MV-4-11 (cell line): Measurements from ENCODE around the gene SPSB1.

Source experiments
- DNase-seq: peaks from one replicate; lab custom pipeline; 2025; lab: John Stamatoyannopoulos, UW

SPSB1 gene

DNA sequence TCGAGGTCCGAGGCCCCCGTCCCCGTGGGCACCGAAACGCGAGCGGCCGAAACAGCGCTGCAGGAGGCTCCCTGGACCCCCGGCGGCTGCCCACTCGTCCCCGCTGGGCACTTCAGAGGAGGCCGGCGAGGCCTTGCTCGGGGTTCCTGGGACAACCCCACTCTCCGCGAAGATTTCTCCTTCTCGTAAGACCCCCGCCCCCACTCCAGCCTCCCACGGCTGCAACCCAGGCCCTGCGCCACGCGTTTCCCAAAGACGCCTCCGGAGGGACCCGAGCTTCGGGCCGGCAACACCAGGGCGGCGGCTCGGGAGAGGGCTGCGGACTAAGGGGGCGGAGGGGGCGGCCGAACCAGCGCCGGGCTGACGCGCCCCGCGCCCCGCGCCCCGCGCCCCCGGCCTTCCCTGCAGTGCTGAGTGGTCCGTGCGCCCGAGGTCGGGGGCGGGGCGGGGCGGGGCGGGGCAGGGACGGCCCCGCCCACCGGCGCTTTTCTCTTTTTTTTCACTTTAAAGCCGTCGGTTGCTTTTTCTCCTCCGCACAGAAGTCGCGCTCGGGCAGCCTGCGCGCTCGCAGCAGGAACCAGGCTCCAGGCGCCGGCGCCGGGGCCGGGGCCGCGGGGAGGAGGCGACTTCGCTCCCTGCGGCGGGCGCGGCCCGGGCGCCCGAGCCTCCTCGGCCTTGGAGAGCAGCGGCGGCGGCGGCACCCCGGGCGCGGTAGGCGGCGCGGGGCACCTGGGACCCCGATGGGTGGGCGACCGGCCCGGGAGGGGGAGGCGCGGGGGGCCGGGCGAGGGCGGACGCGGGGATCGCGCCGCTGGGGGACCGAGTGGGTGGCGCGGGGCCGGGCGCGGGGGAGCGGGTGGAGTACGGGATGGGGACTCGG, at the start of gene SPSB1:
TSS of gene SPSB1 (plus strand) at position 534 of the 880 bp plus-strand sequence. CDS start 62,998 bp downstream, outside the sequence.
- DNase-seq = peak; percentile 45

DNA sequence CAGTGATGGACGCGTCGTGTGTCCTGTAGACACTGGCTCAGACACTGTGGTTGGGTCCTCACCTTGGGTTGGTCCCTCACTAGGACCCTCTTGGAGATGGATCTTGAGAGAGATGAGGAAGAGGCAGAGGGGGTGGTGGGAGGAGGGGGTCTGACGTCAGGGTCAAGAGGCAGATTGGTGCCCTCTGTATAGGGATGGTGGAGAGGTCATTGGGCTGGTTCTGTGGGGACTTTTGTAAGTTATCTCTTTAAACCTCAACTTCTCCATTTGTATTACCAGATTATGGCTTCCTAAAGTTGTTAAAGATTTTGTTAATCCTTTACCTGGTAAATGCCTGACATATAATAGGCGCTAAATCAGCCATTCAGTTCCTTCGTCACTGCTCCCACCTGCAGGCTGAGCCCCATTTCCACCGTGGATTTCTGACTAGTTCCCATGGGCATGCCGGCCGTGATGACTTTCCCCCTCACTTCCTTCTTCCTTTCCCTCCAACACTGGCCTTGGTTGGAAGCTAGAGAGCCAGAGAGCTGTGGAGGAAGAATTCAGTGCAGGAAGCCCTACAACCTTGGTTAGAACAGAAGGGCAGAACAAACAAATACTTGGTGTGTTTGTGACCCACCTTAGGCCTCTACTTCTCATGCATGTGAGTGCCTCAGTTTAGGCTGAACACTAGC, 49.5 kb upstream of the SPSB1 start:
- DNase-seq = no peak

DNA sequence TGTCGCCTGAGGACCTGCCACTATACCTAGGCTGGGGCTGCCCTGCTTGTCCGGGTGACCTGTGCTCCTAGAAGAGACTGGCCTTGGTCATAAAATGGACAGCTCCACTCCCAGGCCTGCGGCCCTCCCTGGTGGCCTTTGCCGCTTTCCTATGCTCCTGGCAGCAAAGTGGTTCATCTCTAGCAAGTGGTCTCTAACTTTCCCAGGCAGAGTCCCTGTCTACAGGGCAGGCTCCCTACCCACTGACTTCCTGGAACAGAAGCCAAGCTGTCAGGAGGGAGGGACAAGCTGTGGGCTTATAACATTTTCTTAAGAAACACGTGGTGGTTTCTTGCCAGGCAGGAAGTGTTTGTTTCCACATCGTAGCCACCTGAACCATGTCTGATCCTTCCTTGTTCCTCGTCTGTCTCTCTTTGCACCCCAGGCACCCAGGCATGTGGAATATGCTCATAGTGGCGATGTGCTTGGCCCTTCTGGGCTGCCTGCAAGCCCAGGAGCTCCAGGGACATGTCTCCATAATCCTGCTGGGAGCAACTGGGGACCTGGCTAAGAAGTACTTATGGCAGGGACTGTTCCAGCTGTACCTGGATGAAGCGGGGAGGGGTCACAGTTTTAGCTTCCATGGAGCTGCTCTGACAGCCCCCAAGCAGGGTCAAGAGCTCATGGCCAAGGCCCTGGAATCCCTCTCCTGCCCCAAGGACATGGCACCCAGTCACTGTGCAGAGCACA, 48.0 kb upstream of the SPSB1 start:
- DNase-seq = peak; percentile 80

DNA sequence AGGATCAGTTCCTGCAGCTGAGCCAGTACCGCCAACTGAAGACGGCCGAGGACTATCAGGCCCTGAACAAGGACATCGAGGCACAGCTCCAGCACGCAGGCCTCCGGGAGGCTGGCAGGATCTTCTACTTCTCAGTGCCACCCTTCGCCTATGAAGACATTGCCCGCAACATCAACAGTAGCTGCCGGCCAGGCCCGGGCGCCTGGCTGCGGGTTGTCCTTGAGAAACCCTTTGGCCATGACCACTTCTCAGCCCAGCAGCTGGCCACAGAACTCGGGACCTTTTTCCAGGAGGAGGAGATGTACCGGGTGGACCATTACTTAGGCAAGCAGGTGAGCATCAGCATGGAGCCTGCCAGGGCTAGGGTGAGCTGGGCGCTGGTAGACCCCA, 47.5 kb upstream of the SPSB1 start:
- DNase-seq = no peak

DNA sequence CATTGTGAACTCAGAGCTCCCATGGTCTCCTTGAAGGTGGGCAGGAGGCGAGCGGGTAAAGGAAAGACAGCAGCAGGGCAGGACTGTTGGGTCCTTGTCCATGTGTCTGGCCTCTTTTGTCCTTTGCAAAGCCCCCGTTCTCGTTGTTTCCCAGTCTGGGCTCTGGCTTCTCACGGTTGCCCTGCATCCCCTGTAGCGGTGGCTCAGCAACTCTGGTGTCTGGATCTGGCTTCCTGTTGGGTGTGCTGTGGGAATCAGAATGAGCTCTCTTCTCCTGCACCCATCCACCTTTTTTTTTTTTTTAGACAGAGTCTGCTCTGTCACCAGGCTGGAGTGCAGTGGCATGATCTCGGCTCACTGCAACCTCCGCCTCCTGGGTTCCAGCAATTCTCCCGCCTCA, 47.0 kb upstream of the SPSB1 start:
- no peak for DNase-seq

DNA sequence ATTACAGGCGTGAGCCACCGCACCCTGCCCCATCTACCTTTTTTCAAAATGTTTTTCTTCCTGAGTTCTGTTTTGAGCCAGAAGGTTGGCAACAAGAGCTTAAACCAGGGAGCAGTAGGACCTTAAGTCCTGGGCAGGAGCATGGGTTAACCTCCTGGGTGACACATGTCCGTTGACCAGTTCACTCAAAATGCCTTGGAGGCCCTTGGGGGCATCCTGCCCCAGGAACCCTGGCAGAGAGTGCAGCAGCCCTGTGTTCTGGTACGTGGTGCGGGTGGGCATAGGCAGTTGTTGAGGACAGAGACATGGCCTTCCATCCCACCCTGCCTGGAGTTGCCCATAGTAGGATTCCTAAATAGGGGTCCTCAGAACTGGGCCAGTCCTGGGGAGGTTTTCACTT, 46.5 kb upstream of the SPSB1 start:
- DNase-seq = no peak

DNA sequence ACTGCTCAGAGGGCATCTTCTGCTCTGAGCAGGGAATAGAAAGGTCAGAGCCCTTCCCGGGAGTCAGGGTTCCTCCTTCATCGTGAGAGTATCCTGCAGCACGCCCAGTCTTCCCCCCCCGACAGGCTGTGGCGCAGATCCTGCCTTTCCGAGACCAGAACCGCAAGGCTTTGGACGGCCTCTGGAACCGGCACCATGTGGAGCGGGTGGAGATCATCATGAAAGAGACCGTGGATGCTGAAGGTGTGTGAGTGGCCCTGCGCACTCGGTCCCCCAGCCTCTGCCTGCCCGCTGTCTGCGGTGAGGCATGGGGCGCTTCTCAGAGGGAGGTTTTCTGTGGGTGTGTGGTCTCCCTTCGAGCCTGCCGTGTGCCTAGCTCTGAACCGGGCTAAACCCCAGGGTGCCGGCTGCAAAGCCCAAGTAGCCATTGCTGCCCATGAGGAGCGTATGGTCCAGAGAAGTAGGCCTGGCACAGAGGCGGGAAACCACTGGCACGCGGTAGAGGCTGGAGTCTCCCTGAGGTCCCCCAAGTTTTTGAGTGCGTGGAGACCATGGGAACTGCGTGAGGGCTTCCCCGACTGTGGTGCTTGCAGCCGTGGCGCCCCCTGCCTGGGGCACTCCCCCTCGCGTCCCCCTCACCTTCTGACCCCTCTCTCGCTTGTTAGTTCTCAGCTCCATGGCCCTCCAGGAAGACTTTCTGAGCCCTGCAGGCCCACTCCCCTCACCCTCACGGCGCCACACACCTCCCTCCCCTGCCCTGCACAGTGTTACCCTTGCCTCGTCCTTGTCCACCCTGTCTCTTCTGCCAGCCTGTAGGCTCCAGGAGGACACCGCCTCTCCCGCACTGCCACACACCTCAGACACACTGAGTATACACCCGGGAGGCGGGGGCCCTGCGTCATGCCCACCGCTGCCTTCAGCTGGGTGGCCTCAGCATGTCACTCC, 45.6 kb upstream of the SPSB1 start:
- DNase-seq = no peak

DNA sequence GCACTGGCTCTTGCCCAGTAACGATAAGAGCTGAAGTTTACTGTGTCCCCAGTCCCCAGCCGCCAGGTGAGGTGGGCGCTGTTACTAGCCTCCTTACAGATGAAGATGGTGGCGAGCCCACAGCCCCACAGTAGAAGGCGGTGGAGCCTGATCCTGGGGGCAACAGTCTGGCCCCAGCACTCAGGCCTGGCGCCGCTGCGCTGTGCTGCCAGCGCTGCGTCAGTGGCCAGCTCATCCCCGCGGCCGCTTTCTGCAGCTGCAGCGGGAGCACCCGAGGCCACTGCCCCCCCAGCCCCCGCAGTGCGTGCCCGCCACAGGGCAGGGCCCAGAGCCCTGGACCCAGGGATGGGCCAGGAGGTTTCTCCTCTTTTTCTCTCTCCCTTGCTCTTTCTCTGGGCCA, 44.8 kb upstream of the SPSB1 start:
- no peak for DNase-seq

DNA sequence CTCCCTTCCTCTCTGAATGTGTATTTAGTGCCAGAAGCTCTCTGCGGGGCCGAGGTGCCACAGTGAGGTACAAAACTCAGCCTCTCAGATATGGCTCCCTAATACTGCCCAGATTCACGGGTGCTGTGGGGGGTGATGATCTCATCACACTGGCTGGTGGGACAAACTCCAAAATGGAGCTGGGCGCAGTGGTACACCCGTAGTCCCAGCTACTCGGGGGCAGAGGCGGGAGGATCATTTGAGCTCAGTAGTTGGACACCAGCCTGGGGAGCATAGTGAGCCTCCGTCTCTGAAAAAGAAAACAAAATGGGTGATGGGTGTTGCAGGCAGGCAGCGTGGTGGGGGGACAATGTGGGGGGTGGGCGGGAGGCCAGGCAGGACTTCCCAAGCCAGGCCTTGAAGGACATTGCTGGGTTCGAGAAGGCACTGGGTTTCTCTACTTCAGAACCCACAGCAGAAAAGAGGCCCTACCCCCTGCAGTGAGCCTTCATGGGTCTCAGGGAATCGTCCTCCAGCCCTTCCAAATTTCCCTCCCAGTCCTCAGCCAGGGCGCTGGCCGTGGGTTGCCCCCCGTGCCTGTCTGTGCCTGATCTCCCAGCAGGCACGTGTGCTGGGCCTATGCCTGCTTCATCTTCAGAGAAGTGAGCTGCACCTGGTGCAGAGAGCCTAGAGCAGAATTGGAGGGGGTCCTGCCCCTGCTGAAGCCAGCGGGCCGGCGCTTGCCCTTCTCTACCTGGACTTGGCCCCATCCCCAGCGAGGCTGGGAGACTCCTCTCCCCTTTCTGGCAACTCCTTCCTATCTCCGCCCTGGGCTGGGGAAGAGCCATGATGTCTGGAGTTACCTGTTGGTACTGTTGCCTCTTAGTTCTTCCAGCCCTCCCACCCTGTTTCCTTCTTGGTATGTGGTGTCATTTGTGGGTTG, 44.1 kb upstream of the SPSB1 start:
- no peak for DNase-seq

DNA sequence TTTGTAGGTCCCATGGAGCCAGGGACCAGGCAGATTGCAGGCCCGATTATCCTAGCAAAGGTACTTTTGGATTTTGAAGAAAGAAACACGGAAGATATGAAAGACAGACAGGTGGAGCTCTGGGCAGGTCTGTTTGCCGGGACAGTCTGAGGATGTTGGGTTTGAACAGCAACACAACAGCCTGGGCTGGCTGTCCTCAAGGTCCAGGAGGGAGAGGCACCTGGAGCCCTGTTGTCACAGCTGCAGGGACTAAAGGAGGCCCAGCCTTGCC, 43.5 kb upstream of the SPSB1 start:
- no peak for DNase-seq

DNA sequence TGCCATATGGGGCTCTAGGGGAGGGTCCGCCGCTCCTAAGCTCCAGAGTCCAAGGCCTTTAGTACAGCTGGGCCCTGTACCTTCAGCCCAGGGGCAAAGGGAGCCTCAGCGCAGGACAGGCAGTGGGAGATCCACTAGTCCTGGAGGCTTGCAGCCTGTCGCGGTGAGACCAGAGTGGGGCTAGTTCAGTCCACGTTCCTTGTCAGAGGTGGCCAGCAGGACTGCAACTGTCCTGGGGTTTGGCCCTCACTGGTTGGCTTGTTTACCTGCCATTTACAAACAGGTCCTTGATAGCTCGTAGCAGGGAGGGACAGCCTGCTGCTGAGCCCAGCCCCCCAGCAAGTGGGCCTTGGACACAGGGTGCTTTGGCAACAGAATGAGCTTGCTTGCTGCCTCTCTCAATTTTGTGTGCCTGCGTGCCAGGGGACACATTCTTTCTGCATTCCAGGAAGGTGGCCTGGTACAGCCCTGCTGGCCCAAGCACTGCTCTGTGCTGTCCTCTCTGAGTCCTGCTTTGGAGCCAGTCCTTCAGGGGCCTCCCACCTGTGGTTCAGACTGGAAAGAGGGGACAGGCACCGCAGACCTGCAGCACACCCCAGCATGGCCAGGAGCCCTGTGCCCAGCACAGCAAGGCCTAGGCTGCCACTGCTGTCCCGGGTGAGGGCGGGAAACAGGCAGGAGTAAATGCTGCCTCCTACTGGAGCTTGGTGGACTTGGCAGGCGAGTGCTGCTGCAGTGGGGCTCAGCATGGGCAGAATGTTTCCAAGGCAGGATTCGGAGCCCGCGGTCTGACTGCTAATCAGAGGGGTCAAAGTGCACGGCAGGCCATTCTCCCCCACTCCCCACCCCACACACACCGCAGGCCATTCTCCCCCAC, 42.9 kb upstream of the SPSB1 start:
- DNase-seq = peak; percentile 20

DNA sequence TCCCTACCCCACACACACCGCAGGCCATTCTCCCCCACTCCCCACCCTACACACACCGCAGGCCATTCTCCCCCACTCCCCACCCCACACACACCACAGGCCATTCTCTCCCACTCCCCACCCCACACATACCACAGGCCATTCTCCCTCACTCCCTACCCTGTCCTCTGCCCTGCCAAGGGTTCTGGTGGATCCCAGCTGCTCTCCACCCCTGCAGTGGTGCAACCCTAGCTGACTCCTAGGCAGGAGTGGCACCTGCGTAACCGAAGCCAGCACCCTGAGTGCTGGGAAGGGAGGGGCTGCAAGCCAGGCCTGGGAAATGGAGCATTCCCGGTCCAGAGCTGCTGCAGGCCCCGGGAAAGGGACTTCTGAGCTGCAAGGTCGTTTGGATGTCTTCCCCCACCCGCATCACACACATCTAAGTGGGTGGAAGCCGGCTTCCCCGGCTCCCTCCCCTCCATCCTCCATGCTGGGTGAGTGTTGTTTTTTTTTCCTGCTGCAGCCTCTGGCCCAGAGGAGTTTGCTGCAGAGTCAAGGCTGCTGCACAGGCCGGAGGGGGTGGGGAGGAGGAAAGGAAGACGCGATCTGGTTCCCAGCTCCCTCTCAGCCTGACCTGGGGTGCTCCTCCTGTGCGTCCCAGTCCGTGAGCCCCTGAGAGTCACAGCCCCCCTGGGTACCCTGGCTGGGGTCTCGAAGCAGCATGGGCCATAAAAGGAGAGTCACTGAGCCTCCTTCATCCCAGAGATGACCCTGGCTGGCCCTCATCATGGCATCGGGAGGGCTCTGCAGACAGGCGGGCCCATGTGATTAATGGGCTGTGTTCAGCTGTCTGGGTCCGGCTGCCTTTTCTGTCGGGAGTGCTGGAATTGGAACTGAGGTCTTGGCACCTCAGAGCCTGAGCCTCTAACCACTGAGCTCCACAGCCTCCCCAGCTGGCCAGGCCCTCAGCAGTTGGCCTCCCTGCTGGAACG, 42.0 kb upstream of the SPSB1 start:
- DNase-seq = no peak

DNA sequence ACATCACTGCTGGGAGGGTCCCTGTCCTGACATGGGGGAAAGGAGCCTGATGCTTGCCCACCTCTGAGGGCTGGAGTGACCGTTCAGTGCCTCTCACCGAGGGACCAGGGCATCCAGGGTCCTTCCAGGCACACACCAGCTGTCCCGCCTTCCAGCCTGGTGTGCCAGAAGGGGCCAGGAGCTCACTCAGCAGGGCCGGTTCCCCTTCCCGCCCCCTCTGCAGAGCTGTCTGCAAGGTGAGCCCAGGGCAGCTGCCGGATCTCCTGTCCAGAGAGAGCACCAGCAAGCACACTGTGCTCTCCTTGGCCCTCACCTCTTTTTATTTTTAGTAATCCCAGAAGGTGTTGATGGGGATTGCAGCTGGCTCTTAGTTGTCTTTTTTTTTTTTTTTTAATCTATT, 41.2 kb upstream of the SPSB1 start:
- no peak for DNase-seq

DNA sequence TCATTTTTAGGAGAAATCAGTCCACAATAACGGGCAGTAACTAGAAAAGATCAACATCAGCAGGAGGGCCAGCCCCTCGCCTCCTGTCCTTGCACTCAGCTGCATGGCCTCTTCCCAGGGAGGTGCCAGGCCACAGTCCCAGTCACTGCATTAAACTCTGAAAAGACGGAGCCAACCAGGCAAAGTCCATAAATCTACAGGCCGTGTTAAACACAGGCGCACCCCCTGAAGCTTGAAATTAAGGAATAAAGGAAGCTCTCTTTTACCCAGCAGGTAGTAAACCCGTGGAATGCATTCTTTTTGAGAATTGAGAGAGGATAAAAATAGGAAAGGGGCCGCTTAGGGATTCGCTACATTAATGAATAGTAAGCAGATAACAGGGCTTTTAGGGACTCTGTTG, 39.7 kb upstream of the SPSB1 start:
- DNase-seq = no peak

DNA sequence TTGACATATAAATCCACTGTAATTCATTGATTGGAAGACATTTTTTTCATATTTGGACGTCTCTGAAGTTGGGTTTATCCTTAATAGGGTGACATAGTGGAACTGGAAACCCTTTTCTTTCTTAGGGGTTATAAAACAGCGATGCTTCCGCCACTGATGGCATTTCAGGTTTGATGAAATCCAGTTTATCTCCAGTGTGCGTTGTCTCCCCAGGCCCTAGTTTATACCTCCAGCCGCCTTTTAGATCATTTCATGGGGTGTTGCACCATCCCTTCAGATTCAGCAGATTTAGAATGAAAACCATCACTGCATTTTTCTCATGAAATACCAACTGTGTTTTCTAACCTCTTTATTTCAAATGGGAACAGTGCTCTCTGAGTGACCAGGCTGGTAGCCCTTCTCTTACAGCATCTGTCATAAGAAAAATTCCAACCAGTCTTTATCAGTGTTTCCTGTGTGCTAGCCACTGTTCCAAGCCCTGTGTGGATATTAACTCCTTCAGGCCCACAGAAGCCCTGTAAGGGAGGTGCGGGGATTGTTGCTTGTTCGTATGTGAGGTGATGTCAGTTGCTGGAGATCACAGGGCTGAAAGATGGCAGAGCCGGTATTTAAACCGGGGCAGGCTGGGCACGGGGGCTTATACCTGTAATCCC, 39.1 kb upstream of the SPSB1 start:
- DNase-seq = no peak

DNA sequence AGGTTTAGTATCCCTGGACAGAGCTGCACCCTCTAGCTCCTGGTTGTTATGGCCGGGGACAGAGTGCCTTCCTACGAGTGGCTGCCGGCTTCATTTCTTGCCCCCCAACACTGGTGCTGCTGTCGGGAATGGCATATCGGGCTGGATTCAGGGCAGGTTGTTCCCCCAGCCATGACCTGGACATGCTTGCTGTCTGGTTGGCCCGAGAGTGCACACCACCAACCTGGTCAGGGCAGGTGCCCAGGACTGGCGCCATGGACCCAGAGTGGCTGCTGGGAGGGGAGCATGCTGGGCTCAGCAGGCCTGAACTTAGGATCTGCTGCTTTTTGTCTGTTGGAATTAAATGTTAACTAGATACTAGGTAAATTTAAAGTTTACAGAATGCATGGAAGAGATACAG, 36.4 kb upstream of the SPSB1 start:
- no peak for DNase-seq

DNA sequence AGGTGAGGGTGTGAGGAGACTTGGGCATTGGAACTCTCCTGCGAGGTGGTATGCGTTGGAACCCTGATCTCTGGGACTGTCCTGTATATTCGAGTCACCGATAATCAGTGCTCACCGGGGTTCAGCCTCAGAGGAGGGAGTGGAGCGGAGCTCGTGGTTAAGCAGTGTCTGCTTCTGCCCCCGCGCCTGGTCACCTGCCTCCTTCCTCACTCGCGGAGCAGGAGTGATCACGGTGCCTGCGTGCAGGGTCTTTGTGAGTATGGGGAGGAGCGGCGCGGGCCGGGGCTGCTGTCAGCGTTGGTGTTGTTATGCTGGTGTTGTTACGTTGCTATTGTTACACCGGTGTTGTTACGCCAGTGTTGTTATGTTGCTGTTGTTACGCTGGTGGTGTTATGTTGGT, 34.8 kb upstream of the SPSB1 start:
- no peak for DNase-seq

DNA sequence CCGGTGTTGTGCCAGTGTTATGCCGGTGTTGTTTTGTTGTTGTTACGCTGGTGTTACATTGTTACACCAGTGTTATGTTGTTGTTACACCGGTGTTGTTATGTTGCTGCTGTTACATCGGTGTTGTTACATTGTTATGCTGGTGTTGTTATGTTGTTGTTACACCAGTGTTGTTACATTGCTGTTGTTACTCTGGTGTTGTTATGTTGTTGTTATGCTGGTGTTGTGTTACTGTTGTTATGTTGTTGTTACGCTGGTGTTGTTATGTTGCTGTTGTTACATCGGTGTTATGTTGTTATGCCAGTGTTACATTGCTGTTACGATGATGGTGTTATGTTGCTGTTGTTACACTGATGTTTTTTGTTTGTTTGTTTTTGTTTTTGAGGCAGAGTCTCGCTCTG, 34.1 kb upstream of the SPSB1 start:
- DNase-seq = no peak
